Measurements from ENCODE around the gene TNF.
"Not testable (repeated sequence)": the region's sequence is repeated elsewhere in the genome, so short reads cannot be mapped to it uniquely, and the experiment has no call there.

TNF gene

GRCh38 chr6:31588871-31589650 is 13.7 kb downstream of the TNF start:
- no peak for DNase-seq

DNA sequence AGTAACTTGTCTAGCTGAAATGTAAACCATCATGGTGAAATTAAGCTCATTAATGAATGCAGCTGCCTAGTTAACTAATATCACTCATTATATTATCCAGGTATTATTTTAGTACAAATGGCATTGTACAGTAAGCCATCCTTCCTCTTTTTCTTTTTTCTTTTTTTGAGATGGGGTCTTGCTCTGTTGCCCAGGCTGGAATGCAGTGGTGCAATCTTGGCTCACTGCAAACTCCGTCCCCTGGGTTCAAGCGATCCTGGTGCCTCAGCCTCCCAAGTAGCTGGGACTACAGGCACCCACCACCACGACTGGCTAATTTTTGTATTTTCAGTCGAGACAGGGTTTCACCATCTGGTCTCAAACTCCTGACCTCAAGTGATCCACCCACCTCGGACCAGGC is 15.3 kb downstream of the TNF start:
- not testable (repeated sequence) for DNase-seq

- no peak for DNase-seq
These were observed 17.0 kb downstream of the TNF start for GRCh38 chr6:31592396-31592771.

DNA sequence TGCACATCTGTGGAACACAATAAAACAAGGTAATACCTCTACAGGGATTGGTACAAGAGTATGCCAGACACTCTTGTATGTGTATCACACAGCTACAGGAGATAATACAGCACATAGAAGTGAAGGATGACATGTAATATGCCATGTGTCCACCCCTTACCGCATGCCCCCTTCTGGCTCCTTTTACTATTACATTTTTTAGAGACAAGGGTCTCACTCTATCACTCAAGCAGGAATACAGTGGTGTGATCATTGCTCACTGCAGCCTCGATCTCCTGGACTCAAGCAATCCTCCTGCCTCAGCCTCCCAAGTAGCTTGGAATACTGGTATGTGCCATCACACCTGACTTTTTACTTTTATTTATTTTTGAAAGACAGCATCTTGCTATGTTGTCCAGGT is 21.6 kb downstream of the TNF start:
- DNase-seq, result peak; percentile 8

- DNase-seq, result no peak
These were observed 32.0 kb downstream of the TNF start for GRCh38 chr6:31607317-31607716.

DNA sequence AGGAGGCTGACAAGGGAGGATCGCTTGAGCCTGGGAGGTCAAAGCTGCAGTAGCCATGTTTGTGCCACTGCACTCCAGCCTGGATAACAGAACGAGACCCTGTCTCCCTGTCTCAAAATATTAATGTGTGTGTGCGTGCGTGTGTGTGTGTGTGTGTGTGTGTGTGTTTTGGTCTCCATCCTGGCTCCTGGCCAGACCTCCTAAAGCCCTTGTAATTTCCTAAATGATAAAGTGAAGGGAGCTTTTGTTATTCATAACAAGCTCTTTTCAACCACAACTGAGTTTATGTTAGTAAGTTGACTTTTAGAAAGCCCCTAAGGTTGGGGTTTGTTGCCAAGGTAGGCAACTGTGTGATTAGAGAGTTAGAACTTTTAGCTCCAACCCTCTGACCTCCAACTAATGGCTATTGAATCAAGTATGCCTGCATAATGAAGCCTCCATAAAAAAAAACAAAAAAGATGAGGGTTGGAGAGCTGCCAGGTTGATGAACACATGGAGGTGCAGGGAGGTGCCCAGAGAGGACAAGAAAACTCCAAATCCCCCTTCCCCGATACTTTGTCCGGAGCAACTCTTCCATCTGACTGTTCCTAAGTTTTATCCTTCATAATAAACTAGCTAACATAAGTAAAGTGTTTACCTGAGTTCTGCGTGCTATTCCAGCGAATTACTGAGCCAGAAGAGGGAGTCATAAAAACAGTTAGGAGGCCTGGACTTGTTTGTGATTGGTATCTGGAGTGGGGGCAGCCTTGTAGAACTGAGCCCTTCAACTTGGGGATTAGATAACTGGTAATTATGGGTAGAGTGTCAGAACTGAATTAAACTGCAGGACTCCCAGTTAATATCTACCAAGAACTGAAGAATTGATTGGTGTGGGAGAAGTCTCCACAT is 34.4 kb downstream of the TNF start:
- DNase-seq, result peak; percentile 18

GRCh38 chr6:31610968-31611367 is 35.6 kb downstream of the TNF start:
- no peak for DNase-seq

DNA sequence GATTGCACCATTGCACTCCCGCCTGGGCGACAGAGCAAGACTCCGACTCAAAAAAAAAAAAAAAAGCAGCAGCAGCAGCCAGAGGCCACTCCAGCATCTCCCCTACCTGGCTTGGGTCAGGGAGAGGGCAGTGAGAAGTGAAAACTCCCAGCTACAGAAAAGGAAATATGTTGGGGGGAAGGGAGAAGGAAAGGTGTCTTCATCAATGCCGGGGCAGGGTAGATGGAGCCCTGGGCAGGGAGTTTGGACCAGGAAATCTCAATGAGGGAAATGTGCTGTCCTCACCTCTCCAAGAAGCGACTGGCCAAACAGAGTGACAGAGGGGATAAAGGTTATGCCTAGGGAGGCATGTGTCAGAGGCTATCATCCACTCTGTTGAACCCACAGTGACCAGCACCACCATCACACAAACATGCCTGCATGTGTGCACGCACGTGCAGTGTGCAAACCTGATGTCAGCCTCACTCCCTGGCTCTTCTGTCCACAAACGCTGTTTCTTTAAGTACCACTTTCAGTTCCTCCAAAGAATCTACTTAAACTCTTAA is 38.8 kb downstream of the TNF start:
- no peak for DNase-seq

DNA sequence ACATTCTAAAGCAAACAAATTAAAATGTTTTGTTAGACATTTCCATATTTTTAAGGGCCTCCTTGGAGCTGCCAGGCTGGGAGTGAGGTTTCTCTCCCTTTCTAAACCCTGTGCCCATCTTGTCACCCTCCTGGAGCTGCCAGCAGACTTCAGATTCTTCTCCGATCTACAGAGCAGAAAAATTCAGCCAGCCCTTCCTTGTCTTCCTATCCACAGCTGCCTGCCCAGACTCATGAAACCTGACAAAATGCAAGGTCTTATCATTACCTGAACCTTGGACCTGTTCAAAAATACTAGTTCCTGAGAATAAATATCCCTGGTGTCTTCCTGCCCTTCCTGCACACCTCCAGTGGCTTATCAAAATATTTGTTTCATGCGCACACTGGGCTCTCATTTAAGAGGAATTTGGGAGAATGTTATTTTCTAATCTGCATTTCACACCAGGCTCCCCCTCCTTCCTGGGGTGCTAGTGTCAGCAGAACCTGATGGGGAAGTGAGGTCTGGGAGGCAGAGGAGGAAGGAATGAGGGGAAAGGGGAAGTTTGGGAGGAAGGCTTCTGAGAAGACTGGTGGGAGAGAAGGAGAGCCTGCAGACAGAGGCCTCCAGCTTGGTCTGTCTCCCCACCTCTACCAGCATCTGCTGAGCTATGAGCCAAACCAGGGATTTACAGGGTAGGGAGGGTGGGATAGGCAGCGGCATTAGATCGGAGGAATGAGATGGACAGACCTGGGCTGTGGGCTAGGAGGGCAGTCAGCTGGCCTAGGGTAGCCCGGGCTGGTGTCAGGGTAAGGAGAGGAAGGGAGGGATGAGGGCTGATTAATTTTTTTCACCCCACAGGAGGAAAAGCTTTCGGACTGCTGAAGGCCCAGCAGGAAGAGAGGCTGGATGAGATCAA is 39.6 kb downstream of the TNF start, which contains the start of gene AIF1:
AIF1 (plus strand) TSS at position 551 of the 895 bp plus-strand sequence; CDS start at position 647, 96 bp downstream.
- no peak for DNase-seq

GRCh38 chr6:31615748-31616147 is 40.4 kb downstream of the TNF start:
- no peak for DNase-seq

DNA sequence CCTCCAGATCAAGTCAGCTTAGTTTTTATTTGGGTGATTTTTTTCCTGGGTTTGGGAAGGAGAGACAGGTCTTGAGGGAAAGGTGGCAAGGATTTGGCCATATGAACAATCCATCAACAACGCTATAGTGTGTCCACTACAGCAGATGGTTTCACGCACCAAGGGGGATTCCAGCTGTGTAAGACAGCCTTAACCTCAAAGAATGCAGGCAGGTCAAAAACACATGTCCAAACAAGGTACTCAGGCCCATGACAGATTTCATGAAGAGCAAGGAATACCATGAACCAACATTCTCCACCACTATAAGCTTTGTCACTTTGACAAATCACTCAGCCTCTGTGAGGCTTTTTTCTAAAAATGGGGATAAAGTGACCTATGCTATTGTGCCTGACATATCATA is 41.6 kb downstream of the TNF start:
- DNase-seq, result no peak

DNA sequence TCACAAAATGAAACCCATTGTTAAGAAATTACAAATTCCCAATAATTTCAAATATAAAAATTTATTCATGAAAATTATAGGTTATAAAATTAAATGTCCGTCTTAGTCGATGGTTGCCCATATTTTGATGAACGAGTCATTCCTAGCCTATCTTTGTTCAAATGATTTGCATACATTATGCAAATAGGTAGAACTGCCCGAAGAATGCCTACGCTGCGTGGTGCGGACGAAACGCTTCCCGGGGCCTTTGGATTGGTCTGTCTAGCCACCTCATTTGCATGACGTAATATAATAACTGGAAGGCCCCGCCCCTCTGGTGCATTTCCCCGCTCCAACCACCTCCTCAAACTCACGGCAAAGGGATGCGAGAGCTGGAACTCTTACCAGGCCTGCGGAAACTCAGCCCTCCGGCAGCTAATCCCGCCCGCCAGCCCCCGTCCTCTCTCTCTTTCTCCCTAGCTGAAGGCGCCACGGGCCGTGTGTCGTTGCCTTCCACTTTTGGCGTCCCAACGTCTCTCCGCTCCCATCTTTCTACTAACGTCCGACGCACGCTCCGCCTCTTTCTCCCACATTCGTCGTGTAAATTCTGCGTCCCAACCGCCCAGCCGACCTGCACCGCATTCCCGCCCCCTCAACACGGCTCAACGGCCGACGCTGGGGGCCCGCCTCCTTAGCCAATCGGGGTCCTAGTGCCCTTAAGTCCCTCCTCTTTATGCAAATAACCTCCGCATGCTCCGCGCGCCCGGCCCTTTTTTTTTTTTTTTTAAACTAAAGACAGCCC is 44.6 kb downstream of the TNF start:
- peak; percentile 98 for DNase-seq

DNA sequence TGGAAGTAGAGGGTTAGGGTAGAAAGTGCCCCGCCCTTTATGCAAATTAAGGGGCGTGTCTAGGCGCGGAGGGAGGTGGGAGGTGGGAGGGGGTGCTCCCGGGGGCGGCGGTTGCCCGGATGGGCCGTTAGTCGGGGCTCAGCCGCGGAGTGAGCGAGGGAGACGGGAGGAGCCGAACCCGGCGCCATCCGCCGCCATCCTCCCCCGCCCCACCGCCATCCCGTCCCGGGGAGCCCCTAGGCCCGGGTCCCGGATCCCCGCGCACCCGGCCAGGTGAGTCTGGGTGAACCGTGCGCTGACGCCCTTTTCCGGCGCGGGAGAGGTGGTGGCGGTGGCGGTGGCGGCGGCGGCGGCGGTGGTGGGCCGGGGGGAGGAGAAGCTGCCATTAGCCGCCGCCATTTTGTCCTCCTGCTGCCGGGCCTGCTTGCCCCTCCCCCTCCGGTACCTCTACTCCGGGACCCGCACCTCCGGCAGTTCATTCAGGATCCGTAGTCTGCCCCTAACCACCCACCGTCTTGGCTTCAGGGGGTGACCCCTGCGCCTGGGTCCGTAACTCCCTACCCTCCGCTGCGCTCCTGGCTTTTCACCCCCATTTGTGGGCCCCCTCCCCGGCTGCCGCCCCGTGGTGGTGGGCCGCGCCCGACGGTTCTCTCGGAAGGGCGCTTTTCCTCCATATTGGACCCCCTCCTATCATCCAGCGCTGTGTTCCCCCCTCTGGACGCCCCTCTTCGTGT is 45.4 kb downstream of the TNF start, which contains the start of gene PRRC2A:
PRRC2A (plus strand) TSS at position 130 of the 734 bp plus-strand sequence. CDS start 2,075 bp downstream, outside the sequence.
- peak; percentile 79 for DNase-seq

- no peak for DNase-seq
These were observed 46.1 kb downstream of the TNF start for GRCh38 chr6:31621320-31621939.

- DNase-seq, result no peak
These were observed 46.6 kb downstream of the TNF start for GRCh38 chr6:31621991-31622390.

GRCh38 chr6:31622684-31623091 is 47.3 kb downstream of the TNF start:
- DNase-seq, result no peak

DNA sequence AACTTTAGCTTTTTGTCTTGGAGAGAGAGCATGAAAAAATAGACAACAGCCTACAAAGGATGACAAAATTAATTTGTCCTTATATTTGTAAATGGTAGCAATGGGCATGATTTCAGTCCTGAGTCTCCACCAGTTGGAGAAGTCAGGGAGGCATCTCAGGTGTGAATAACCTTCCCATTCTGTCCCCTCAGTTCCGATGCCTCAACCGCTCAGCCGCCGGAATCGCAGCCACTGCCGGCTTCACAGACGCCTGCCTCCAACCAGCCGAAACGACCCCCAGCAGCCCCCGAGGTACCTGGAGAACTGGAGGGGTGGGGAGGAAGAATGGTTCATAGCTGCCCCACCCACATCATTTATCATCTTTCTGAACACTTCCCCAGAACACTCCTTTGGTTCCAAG is 48.7 kb downstream of the TNF start:
- no peak for DNase-seq

GRCh38 chr6:31626952-31627351 is 51.6 kb downstream of the TNF start:
- no peak for DNase-seq

- DNase-seq, result no peak
These were observed 52.4 kb downstream of the TNF start for GRCh38 chr6:31627690-31628287.
